RPMI8226 (cell line): ENCODE data around the gene CEP85.
"Not testable (repeated sequence)": the region's sequence is repeated elsewhere in the genome, so short reads cannot be mapped to it uniquely, and the experiment has no call there.

Experiments
- DNase-seq: peaks from one replicate; pipeline ENCODE4 v3.0.0-alpha.2; 2015

The CEP85 gene

DNA sequence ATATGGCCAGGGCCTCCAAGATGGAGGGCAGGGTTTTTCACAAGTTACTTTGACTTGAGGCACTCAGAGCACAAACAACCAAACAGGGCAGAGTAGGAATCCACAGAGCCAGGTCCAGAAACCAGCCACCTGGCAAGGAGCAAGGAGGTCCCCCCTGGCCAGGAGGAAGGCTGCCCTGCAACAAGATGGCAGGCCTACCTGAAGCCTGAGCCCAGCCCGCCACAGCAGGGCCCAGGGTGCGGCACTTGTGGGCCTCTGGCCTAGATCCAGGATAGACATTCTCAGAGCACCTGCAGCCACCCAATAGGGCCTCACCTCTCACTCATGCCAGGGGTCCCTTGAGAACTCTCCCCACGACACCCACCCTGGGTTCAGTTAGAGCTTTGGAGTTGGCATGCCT lies 57.4 kb downstream of the CEP85 start:
- no peak for DNase-seq

DNA sequence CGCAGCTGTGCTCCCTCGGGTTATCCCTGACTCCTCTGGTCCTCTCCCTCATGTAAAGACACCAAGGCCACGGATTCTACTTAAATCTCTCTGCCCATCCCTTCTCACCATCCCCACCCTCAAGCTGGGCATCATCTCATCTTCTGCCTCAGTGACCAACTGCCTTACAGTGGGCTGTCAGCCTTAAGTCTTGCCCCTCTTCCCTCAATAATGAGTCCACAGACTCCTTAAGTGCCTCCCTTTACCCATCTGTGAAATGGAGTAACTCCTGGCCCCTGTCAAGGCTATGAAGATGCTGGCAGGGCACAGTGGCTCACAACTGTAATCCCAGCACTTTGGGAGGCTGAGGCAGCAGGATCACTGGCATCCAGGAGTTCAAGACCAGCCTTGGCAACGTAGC lies 57.9 kb downstream of the CEP85 start:
- DNase-seq = no peak

GRCh38 chr1:26292735-26293134 lies 58.7 kb downstream of the CEP85 start:
- not testable (repeated sequence) for DNase-seq

DNA sequence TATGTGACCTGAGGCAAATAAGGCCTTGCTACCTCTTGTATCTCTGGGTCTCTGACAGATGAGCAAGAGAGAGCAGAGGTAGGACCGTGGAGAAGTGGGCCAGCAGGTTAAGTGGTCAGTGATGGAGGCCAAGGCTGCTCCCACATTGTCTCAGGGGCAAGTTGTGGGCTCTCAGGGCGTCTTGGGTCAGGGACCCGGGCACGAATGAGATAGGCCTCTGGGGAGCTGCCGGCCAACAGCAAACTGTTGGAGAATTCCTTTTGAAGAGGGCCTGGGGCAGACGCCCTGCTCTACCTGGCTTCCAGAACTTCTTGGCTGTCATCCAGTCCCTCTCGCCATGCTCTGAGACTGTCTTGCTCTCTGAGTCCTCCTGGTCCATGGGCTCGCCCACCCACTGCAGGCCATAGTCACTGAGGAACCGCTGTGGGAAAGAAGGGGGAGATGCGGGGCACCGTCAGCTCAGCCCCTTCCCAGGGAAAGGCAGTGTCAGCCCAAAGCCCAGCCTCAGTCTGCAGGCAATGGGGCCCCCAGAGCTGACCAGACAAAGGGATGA lies 60.0 kb downstream of the CEP85 start:
- no peak for DNase-seq

- DNase-seq = no peak
Observed at GRCh38 chr1:26295194-26296138, 61.5 kb downstream of the CEP85 start.

GRCh38 chr1:26296340-26297056 lies 62.5 kb downstream of the CEP85 start:
- DNase-seq = no peak

- DNase-seq = no peak
Observed at GRCh38 chr1:26297057-26297790, 63.2 kb downstream of the CEP85 start.

DNA sequence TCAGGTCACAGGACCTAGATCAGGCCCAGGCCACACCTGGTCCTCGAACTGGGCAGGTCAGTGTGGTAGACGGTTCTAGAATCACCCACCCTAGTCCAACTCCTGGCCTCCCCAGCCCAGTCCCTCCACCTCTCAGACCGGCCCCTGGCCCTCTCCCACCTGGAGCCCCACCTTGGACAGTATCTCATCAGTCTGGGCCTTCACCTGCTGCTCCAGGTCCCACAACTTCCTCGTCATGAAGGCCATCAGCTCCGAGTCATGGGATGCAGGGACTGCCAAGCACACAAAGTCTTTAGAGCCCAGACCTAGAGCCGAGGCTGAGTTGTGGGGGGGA lies 63.8 kb downstream of the CEP85 start:
- DNase-seq = no peak

DNA sequence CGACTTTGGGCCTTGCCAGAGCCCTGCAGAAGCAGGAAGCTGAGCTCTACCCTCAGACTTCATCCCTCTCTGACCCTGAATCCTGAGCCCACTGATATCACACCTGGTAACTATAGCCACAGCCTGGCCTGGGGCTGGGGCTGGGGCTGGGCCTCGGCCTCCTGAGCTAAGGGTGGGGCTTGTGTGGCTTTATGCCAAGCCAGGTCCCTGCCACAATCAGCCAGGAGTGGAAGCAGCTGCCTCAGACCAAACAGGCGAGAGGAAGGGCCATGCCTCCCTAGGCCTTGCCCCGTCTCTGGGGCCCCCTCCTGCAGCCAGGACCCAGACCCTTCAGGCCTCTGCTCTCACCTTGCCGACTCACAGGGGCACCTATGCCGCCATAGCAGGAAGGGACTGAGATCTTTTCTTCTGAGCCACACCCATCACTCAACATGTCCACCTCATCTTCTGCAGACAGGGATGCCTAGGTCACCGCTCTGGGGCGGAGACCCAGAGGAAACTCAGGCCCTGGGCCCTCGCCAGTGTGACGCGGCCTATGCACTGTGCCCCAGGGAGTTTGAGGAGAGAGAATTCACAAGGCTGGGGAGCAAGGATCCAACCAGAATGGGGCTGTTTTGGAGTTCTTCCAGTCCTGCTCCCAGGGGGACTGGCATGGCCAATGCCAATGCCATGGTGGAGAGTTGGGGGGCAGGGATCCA lies 66.7 kb downstream of the CEP85 start:
- no peak for DNase-seq

- no peak for DNase-seq
Observed at GRCh38 chr1:26302733-26303405, 68.9 kb downstream of the CEP85 start.

GRCh38 chr1:26305667-26306289 lies 71.8 kb downstream of the CEP85 start:
- DNase-seq = no peak

- peak; percentile 98 for DNase-seq
Observed at GRCh38 chr1:26306290-26307229, 72.6 kb downstream of the CEP85 start, which contains the start of gene UBXN11. Gene UBXN11 (minus strand): TSS chr1:26306636. CDS start chr1:26302883, 3,753 bp downstream.

DNA sequence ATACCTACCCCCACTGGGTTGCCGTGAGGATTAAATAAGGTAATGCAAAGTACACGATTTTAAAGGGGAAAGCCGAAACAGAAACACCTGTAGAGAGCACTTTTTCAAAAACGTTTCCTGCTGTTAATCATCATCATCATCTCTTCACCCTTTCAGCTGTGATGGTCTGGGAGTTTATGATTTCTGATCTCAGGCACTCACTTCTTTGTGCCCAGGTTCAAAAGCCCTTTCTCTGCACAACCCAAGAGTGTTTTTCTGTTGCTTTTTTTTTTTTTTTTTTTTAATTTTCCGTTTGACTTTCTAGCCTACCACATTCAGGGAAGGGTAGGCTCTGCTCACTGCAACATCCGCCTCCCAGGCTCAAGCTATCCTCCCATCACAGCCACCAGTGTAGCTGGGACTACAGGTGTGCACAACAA lies 73.4 kb downstream of the CEP85 start:
- DNase-seq = peak; percentile 72

- not testable (repeated sequence) for DNase-seq
Observed at GRCh38 chr1:26307966-26308899, 74.2 kb downstream of the CEP85 start.

GRCh38 chr1:26314501-26314900 lies 80.5 kb downstream of the CEP85 start:
- no peak for DNase-seq

DNA sequence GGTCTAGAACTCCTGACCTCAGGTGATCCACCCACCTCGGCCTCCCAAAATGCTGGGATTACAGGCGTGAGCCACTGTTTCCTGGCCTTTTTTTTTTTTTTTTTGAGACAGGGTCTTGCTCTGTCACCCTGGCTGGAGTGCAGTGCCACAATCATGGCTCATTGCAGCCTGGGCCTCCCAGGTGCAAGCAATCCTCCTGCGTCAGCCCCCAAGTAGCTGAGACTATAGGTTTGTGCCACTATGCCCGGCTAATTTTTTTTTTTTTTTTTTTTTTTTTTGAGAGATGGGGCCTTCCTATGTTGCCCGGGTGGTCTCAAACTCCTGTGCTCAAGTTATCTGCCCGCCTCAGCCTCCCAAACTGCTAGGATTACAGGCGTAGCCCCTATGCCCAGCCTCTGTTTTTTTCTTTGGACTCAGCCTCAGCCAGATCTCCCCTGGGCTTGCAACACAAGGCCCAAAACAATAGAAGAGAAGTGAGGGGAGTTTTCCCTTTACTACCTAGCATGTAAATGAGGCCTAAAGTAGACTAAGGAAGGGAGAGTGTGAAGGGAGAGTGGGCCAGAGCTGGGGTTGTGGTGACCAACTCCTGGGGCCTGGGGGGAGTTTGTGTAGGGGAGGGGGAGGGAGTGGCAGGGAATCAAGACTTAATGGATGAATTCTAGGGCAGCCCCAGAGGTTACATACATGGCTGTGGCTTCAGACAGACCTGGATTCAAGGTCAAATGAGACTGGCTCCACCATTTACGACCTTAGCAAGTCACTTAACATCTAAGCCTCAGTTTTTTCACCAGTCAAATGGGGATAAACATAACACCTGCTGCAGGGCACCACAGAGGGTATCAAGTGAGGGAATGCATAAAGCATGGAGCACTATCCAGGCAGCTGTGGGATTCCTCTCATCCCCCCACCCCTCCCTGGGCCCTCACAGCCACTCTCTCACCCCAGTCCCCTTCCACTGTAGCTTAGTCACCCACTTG lies 82.2 kb downstream of the CEP85 start:
- DNase-seq = no peak

GRCh38 chr1:26317146-26317545 lies 83.1 kb downstream of the CEP85 start:
- no peak for DNase-seq
